Measurements from ENCODE around the gene RNLS.

Gene RNLS

DNA sequence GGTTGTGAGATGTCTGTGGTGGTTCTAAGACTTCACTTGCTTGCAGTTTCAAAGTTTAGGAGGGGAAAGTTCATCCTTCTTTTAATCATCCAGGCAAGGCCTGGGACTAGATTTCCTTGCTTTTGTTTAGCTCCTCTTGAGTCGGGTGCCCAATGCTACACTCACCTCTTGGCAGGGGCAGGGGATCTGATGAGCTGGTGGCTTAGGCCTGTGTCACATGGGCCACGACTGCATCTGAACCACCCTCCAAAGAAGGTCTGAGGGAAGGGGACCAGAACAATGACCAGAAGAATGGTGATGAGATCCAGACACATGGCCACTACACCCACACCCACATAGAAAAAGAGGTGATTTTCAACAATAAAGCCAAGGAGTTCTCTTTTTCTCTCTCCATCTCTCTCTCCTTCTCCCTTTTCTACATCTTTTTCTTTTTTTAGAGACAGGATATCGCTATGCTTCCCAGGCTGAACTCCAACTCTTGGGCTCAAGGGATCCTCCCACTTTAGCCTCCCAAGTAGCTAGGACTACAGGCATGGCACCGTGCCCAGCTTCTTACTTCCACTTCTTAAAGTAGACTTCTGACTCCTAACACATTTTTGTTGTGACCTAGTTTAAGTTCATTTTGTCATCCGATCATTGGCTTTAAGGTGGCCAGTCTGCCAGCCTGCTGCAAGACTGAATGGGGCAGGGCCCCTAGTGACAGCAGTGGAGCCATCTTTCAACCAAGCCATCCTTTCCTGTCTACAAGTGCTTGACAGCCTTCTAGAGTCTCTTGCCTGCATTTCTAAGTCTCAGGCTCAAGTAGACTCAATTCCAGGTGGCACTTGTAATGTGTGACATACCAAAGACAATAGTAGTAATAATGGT, 350.9 kb downstream of the RNLS start:
- TF ChIP-seq, protein P1, sequence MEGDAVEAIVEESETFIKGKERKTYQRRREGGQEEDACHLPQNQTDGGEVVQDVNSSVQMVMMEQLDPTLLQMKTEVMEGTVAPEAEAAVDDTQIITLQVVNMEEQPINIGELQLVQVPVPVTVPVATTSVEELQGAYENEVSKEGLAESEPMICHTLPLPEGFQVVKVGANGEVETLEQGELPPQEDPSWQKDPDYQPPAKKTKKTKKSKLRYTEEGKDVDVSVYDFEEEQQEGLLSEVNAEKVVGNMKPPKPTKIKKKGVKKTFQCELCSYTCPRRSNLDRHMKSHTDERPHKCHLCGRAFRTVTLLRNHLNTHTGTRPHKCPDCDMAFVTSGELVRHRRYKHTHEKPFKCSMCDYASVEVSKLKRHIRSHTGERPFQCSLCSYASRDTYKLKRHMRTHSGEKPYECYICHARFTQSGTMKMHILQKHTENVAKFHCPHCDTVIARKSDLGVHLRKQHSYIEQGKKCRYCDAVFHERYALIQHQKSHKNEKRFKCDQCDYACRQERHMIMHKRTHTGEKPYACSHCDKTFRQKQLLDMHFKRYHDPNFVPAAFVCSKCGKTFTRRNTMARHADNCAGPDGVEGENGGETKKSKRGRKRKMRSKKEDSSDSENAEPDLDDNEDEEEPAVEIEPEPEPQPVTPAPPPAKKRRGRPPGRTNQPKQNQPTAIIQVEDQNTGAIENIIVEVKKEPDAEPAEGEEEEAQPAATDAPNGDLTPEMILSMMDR (IDR thresholded peaks at IDR 0.05; ENCODE audit: borderline replicate concordance, insufficient read depth, low read depth, low read length), result no peak
- no peak overlapping the region for H3K4me3 ChIP-seq (ENCODE audit: low read depth, low read length)

DNA sequence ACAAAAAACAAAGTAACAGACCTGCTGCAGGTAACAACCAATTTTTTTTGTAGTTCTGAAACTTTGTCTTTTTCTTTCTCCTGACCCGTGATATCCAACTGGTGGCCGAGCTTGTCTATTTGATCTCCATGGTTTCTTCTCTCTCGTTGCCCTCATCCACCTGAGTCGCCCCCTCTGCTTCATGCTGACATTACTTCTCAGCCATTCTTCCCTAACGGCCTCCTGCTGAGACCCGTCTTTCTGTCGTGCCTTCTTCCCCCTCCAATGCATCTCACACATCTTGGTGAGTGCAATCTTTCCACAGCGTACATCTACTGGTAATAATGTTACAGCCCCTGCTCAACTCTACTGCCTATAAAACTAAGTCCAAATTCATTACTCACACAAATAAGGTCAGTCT, 352.9 kb downstream of the RNLS start:
- TF ChIP-seq, protein P1 (IDR thresholded peaks at IDR 0.05; ENCODE audit: borderline replicate concordance, insufficient read depth, low read depth, low read length), result no peak

DNA sequence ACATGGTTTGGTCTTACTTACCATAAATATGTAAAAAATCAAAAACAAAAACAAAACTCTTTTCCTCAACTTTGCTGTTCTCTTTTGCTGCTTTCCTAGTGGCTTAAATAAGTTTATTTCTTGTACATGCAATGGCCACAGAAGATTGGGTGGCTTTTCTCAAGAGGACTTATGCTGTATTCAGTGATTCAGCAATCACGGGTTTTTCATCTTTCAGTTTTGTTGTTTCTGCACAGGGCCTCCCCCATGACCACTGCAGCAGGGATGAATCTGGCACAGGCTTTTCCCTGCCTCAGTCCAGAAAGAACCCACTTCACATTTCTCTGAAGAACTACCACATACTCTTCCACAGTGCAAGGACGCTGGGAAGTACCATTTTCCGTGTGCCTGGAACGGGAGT, 355.0 kb downstream of the RNLS start:
- H3K4me3 ChIP-seq (ENCODE audit: low read depth, low read length), result no peak overlapping the region
- TF ChIP-seq, protein P1 (IDR thresholded peaks at IDR 0.05; ENCODE audit: borderline replicate concordance, insufficient read depth, low read depth, low read length), result no peak

More for the DNA sequence above, 352.9 kb downstream of the RNLS start:
- no peak overlapping the region for H3K4me3 ChIP-seq (ENCODE audit: low read depth, low read length)

DNA sequence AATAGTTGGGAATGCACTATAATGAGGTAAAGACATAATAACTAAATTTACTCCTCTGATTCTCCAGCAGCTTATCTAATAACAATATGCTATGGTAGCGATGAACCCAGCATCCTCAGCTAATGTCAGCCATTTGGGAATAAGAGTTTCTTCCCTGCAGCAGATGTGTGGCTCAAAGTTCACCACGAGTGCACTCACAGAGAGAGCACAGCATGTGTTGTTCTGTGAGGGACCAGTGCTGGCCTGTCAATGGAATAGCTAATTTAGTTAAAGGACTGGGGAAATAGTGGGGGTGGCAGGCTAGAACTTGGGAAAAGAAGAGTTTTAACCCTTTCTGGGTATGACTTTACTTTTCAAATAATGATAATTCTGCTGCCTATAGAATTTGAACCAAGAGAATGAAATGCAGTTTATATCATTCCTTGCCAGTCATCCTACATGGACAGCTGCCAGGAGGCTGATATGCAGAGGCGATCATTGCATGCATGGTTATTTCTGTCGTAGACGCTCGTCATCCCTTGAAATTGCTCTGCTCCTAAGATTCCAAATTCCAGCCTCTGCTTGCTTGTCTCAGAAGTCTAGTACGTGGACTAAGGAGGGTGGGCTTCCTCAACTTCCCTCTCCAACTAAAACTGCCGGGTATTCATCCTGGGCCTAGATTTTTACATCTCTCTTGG, 355.6 kb downstream of the RNLS start:
- TF ChIP-seq, protein P1 (IDR thresholded peaks at IDR 0.05; ENCODE audit: borderline replicate concordance, insufficient read depth, low read depth, low read length), result no peak
- H3K4me3 ChIP-seq (ENCODE audit: low read depth, low read length), result no peak overlapping the region

DNA sequence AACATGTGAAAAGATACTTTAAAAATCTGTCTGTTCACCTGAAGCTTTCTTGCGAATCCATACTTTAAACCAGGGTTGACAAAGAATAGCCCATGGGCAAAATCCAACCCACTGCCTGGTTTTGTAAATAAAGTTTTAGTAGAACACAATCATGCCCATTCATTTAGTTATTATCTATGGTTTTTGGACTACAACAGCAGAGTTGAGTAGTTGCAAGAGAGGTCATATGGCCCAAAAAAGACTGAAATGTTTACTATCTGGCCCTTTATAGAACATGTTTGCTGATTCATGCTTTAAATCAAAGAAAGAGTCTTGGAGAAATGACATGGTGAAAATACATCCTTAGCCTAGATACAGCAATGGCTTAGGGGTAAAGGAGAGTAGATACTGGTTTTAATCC, 356.2 kb downstream of the RNLS start:
- H3K4me3 ChIP-seq (ENCODE audit: low read depth, low read length), result no peak overlapping the region
- TF ChIP-seq, protein P1 (IDR thresholded peaks at IDR 0.05; ENCODE audit: borderline replicate concordance, insufficient read depth, low read depth, low read length), result no peak

DNA sequence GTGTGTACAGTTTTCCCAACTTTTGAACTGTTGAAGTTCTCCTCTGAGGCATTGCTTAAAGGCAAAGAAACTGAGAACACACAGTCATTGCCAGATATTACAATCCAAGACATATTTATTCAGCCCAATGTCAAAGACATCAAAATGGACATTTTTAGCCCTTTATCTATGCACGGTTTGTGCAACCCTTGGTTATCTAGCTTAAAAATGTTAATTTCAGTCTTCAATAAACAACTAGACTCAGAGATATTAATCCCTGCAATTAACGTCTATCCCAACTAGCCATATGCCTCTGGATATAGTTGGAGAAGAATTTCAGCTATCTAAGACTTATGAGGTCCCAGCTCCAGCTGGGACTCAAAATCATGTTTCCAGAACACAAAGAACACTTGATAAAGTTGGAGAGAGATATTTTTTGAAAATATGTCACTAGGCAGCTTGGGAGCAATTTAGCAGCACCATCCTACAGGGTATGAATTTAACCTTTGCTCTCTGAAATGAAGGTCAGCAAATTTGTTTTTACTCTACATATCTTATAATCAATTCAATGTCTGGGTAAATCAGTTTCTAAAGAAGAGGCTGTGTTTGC, 357.0 kb downstream of the RNLS start:
- H3K4me3 ChIP-seq (ENCODE audit: low read depth, low read length), result no peak overlapping the region
- TF ChIP-seq, protein P1 (IDR thresholded peaks at IDR 0.05; ENCODE audit: borderline replicate concordance, insufficient read depth, low read depth, low read length), result no peak
